Progenitor cell of endocrine pancreas (in vitro differentiated cells): ENCODE results near the gene NES. TPM values are rescaled to one million over a fixed set of nuclear protein-coding genes. Genes with fewer than 3 reads are reported as not detected.
A peak's percentile ranks its signal among the peaks of the same experiment; 100 is the strongest.

Source experiments
- DNase-seq: peaks from one replicate; pipeline ENCODE4 v3.0.0; 2021; ENCODE audit warnings: low spot score; ENCODE audit not compliant: unreplicated experiment
- H3K27ac Mint-ChIP-seq: 2 replicates; pipeline ENCODE4 v1.8.0; 2021; ENCODE audit warnings: mild to moderate bottlenecking, moderate library complexity, mixed read lengths
- H3K27me3 Mint-ChIP-seq: 2 replicates; pipeline ENCODE4 v1.8.0; 2021; ENCODE audit warnings: mixed read lengths
- H3K36me3 Mint-ChIP-seq: 2 replicates; pipeline ENCODE4 v1.8.0; 2022; ENCODE audit warnings: mixed read lengths; ENCODE audit not compliant: insufficient read depth
- H3K4me1 Mint-ChIP-seq: 2 replicates; pipeline ENCODE4 v1.8.0; 2021; ENCODE audit warnings: low read depth, mixed read lengths
- H3K4me3 Mint-ChIP-seq: 2 replicates; pipeline ENCODE4 v1.8.0; 2021; ENCODE audit warnings: low read depth, mild to moderate bottlenecking, moderate library complexity, mixed read lengths
- H3K9me3 Mint-ChIP-seq: 2 replicates; pipeline ENCODE4 v1.8.0; 2021; ENCODE audit warnings: low read depth, mixed read lengths
- CTCF ChIP-seq: fragments of 200-600 bp; sonication (generic); IDR thresholded peaks from one replicate; pipeline ENCODE4 v1.5.0; 2021; ENCODE audit warnings: antibody characterized with exemption, mild to moderate bottlenecking; ENCODE audit not compliant: unreplicated experiment
- total RNA-seq: library from RNA; stranded (reverse); gene quantifications from 2 replicates; pipeline ENCODE4 v1.2.1, GENCODE V29; 2021

NES gene
- total RNA-seq, 1 donor from 2014 or later: 33.9 TPM

GRCh38 chr1:156645666-156646065 is 31.5 kb downstream of the NES start:
- no peak for DNase-seq
- TF ChIP-seq CTCF: no peak
- Mint-ChIP-seq H3K4me1 (peaks cover 3% of the 10 kb centered on the region), H3K9me3 (no peaks in the 10 kb centered on the region), H3K27me3 (peaks cover 89% of the 10 kb centered on the region), H3K27ac (no peak overlapping the region), H3K4me3 (no peak overlapping the region), H3K36me3 (no peaks in the 10 kb centered on the region)

- Mint-ChIP-seq H3K27me3 (peaks cover 89% of the 10 kb centered on the region), H3K4me3 (no peak overlapping the region), H3K27ac (peak overlapping the region; percentile 24), H3K4me1 (peaks cover 3% of the 10 kb centered on the region), H3K36me3 (no peaks in the 10 kb centered on the region), H3K9me3 (no peaks in the 10 kb centered on the region)
- DNase-seq: no peak
- TF ChIP-seq CTCF: no peak
Measured at GRCh38 chr1:156645056-156645455, 32.2 kb downstream of the NES start.

- Mint-ChIP-seq H3K9me3 (no peaks in the 10 kb centered on the region), H3K27me3 (peaks cover 90% of the 10 kb centered on the region)
- TF ChIP-seq CTCF: no peak
Measured at GRCh38 chr1:156644640-156645039, 32.6 kb downstream of the NES start.

GRCh38 chr1:156644146-156644545 is 33.1 kb downstream of the NES start:
- H3K27me3 Mint-ChIP-seq: peaks cover 91% of the 10 kb centered on the region
- H3K9me3 Mint-ChIP-seq: no peaks in the 10 kb centered on the region
- H3K4me3 Mint-ChIP-seq: no peak overlapping the region
- no peak for TF ChIP-seq CTCF
- H3K36me3 Mint-ChIP-seq: no peaks in the 10 kb centered on the region
- no peak for DNase-seq
- peaks cover 3% of the 10 kb centered on the region for H3K4me1 Mint-ChIP-seq
- H3K27ac Mint-ChIP-seq: no peak overlapping the region

More at GRCh38 chr1:156644640-156645039, 32.6 kb downstream of the NES start:
- DNase-seq: no peak
- Mint-ChIP-seq H3K27ac (peak overlapping the region; percentile 24), H3K4me3 (no peak overlapping the region), H3K4me1 (peaks cover 3% of the 10 kb centered on the region), H3K36me3 (no peaks in the 10 kb centered on the region)

- no peak for TF ChIP-seq CTCF
- Mint-ChIP-seq H3K4me3 (no peak overlapping the region), H3K9me3 (no peaks in the 10 kb centered on the region), H3K27me3 (peaks cover 91% of the 10 kb centered on the region), H3K27ac (no peak overlapping the region), H3K36me3 (no peaks in the 10 kb centered on the region), H3K4me1 (peaks cover 3% of the 10 kb centered on the region)
- no peak for DNase-seq
Measured at GRCh38 chr1:156643778-156644092, 33.5 kb downstream of the NES start.
